IMR-90 (cell line): Measurements from ENCODE around the gene RGMB. TPM values are rescaled to one million over a fixed set of nuclear protein-coding genes. Genes with fewer than 3 reads are reported as not detected.

ENCODE experiments used
- ATAC-seq: fragments of 200-7000 bp; cut with Tn5 transposase; 2 replicates; pipeline ENCODE4 v1.9.1; 2020; ENCODE audit warnings: low read depth, mild to moderate bottlenecking, moderate library complexity
- BruUV-seq: library from RNA; stranded (reverse); fragments of 400-500 nt; replicated peaks from 2 replicates; lab custom pipeline; 2021; lab: Mats Ljungman, UMichigan
- CTCF ChIA-PET: fragments of 300-600 bp; formaldehyde crosslinking; extraction: SDS; loops from one replicate; lab custom pipeline; 2021; ENCODE audit warnings: antibody characterized with exemption; lab: Yijun Ruan, JAX
- POLR2A ChIA-PET: fragments of 300-600 bp; sonication (Branson Sonifier 250); formaldehyde crosslinking; loops from one replicate; lab custom pipeline; 2022; ENCODE audit warnings: antibody characterized with exemption; ENCODE audit not compliant: unreplicated experiment; lab: Charles Lee
- DNase-seq: peaks from one replicate; pipeline ENCODE4 v3.0.0; 2013
- H2AFZ ChIP-seq: replicated peaks from 2 replicates; pipeline ENCODE3; 2013; ENCODE audit warnings: low read length, mild to moderate bottlenecking; ENCODE audit not compliant: poor library complexity
- H2AK5ac ChIP-seq: 2 replicates; pipeline ENCODE4 v1.6.1; 2013; ENCODE audit warnings: low read depth, low read length, inconsistent platforms
- H2AK9ac ChIP-seq: replicated peaks from 2 replicates; pipeline ENCODE3; 2013; ENCODE audit warnings: mild to moderate bottlenecking, low read depth, low read length, moderate library complexity; ENCODE audit not compliant: poor library complexity
- H2BK120ac ChIP-seq: 2 replicates; pipeline ENCODE4 v1.6.1; 2013; ENCODE audit warnings: low read depth, low read length, inconsistent platforms
- H2BK15ac ChIP-seq: 3 replicates; pipeline ENCODE4 v1.6.1; 2013; ENCODE audit warnings: low read depth, low read length, inconsistent platforms
- H2BK20ac ChIP-seq: 2 replicates; pipeline ENCODE4 v1.6.1; 2013; ENCODE audit warnings: low read depth, mild to moderate bottlenecking, inconsistent platforms, low read length, moderate library complexity
- H2BK5ac ChIP-seq: 2 replicates; pipeline ENCODE4 v1.6.1; 2013; ENCODE audit warnings: mild to moderate bottlenecking, low read depth, low read length, inconsistent platforms; ENCODE audit not compliant: poor library complexity, severe bottlenecking
- H3K14ac ChIP-seq: replicated peaks from 2 replicates; pipeline ENCODE4 v1.6.1; 2013; ENCODE audit warnings: low read depth, low read length, inconsistent platforms
- H3K18ac ChIP-seq: 2 replicates; pipeline ENCODE4 v1.6.1; 2013; ENCODE audit warnings: low read depth, low read length, control low read depth
- H3K23ac ChIP-seq: 2 replicates; pipeline ENCODE4 v1.6.1; 2013; ENCODE audit warnings: low read depth, low read length, inconsistent platforms
- H3K27ac ChIP-seq: 2 replicates; pipeline ENCODE4 v1.5.1; 2013; ENCODE audit warnings: mild to moderate bottlenecking, control low read depth, low read length; ENCODE audit not compliant: insufficient read depth
- H3K27me3 ChIP-seq: 2 replicates; pipeline ENCODE4 v1.6.1; 2013; ENCODE audit warnings: low read length; ENCODE audit not compliant: control insufficient read depth, insufficient read depth
- H3K36me3 ChIP-seq: 2 replicates; pipeline ENCODE4 v1.6.1; 2013; ENCODE audit warnings: low read length, mixed read lengths; ENCODE audit not compliant: control insufficient read depth, insufficient read depth
- H3K4ac ChIP-seq: 2 replicates; pipeline ENCODE4 v1.6.1; 2013; ENCODE audit warnings: low read depth, low read length, inconsistent platforms
- H3K4me1 ChIP-seq: 2 replicates; pipeline ENCODE4 v1.6.1; 2013; ENCODE audit warnings: low read length, mixed read lengths; ENCODE audit not compliant: control insufficient read depth, insufficient read depth
- H3K4me2 ChIP-seq: 2 replicates; pipeline ENCODE4 v1.6.1; 2013; ENCODE audit warnings: low read depth, mild to moderate bottlenecking, control low read depth, low read length, moderate library complexity
- H3K4me3 ChIP-seq: 2 replicates; pipeline ENCODE4 v1.5.1; 2013; ENCODE audit warnings: low read depth, mild to moderate bottlenecking, control low read depth, low read length, moderate library complexity; ENCODE audit not compliant: insufficient read depth
- H3K56ac ChIP-seq: 2 replicates; pipeline ENCODE4 v1.6.1; 2013; ENCODE audit warnings: low read length, inconsistent platforms; ENCODE audit not compliant: insufficient read depth; ENCODE audit errors: extremely low read depth
- H3K79me1 ChIP-seq, 2 experiments: 2 replicates each; pipeline ENCODE4 v1.6.1; 2013; ENCODE audit warnings: low read length in 2 of 2, inconsistent platforms in 1 of 2, low read depth in 1 of 2
- H3K9ac ChIP-seq: 2 replicates; pipeline ENCODE4 v1.6.1; 2013; ENCODE audit warnings: low read depth, low read length, control low read depth
- H3K9me1 ChIP-seq: 2 replicates; pipeline ENCODE4 v1.6.1; 2013; ENCODE audit warnings: low read length, inconsistent platforms; ENCODE audit not compliant: insufficient read depth
- H3K9me3 ChIP-seq: 2 replicates; pipeline ENCODE4 v1.6.1; 2013; ENCODE audit warnings: low read length; ENCODE audit not compliant: control insufficient read depth, insufficient read depth
- H4K20me1 ChIP-seq: 2 replicates; pipeline ENCODE4 v1.6.1; 2013; ENCODE audit warnings: low read length, inconsistent platforms; ENCODE audit not compliant: insufficient read depth
- H4K5ac ChIP-seq: 2 replicates; pipeline ENCODE4 v1.6.1; 2013; ENCODE audit warnings: mild to moderate bottlenecking, low read depth, low read length, control low read depth
- H4K8ac ChIP-seq, 2 experiments: 2 replicates each; pipeline ENCODE4 v1.6.1; 2013; ENCODE audit warnings: low read depth in 2 of 2, low read length in 2 of 2, control low read depth in 1 of 2, inconsistent platforms in 1 of 2
- H4K91ac ChIP-seq: 2 replicates; pipeline ENCODE4 v1.6.1; 2013; ENCODE audit warnings: low read depth, low read length, inconsistent platforms; ENCODE audit not compliant: insufficient read depth
- ELK1 ChIP-seq: fragments of 150-350 bp; IDR thresholded peaks from 2 replicates; pipeline ENCODE4 v1.6.1; 2016; ENCODE audit warnings: low read depth, mild to moderate bottlenecking, low read length, moderate library complexity, borderline replicate concordance
- FOS ChIP-seq: fragments of 150-350 bp; IDR thresholded peaks from 2 replicates; pipeline ENCODE4 v1.6.1; 2016; ENCODE audit warnings: low read depth, low read length
- NFE2L2 ChIP-seq: fragments of 150-350 bp; IDR thresholded peaks from 2 replicates; pipeline ENCODE4 v1.6.1; 2016; ENCODE audit warnings: low read depth, mild to moderate bottlenecking, low read length
- POLR2A ChIP-seq: IDR thresholded peaks from 2 replicates; pipeline ENCODE4 v1.6.1; 2012; ENCODE audit warnings: mild to moderate bottlenecking, low read depth, low read length
- RAD21 ChIP-seq: IDR thresholded peaks from 2 replicates; pipeline ENCODE4 v1.6.1; 2012; ENCODE audit warnings: low read length, improper control_type of control experiment
- WGBS, 2 experiments: methylation state at CpG; one replicate each; pipeline versions ENCODE4 v1.1.5 to v1.1.7; 2013; ENCODE audit warnings: missing lambda C conversion rate in 2 of 2; ENCODE audit not compliant: insufficient read length in 1 of 2; ENCODE audit errors: extremely low coverage in 2 of 2; 5-methylcytosine and 5-hydroxymethylcytosine counted together
- dilution Hi-C: fragments of 300-500 bp; cut with HindIII; formaldehyde crosslinking; loops from one replicate; pipeline ENCODE4 v1.14.3; 2018; ENCODE audit warnings: low sequenced_read_pairs; ENCODE audit not compliant: unreplicated experiment
- in situ Hi-C: fragments of 300-500 bp; cut with MboI; formaldehyde crosslinking; loops from 3 replicates; pipeline ENCODE4 v1.14.3; 2019; ENCODE audit warnings: low sequenced_read_pairs, inconsistent platforms, mixed read lengths
- intact Hi-C: fragments of 100-400 bp; cut with micrococcal nuclease; formaldehyde crosslinking; loops from 2 replicates; pipeline ENCODE4 v1.10.0; 2022
- polyA plus RNA-seq, 3 experiments: library from polyadenylated mRNA; depleted of rRNA; stranded (reverse); fragments of >200 nt; gene quantifications; 2 replicates each; pipeline ENCODE4 v1.2.3, GENCODE V29; 2012; ENCODE audit warnings: low replicate concordance in 1 of 3
- total RNA-seq: library from RNA; depleted of rRNA; stranded (reverse); fragments of >200 nt; gene quantifications from 2 replicates; pipeline ENCODE4 v1.2.3, GENCODE V29; 2012

RGMB gene
- total and polyA plus RNA-seq, 2 of the 4 experiments (the other 2 are of a cell fraction): 74.4 to 129 TPM

GRCh38 chr5:98789029-98789428 is 15.6 kb downstream of the RGMB start:
- intact Hi-C loops: no loop called here
- no peak overlapping the region for H4K91ac ChIP-seq
- POLR2A ChIA-PET: no interaction called here
- no peak overlapping the region for H3K14ac ChIP-seq
- no peak overlapping the region for H3K4me2 ChIP-seq
- no peaks in the 10 kb centered on the region for H3K9me3 ChIP-seq
- no peak overlapping the region for H3K23ac ChIP-seq
- no peaks in the 10 kb centered on the region for H3K27me3 ChIP-seq
- H3K18ac ChIP-seq: no peak overlapping the region
- peaks cover 18% of the 10 kb centered on the region for H3K9me1 ChIP-seq
- H3K9ac ChIP-seq: no peak overlapping the region
- ATAC-seq: no peak
- H2AFZ ChIP-seq: no peak overlapping the region
- in situ Hi-C loops: loop anchor here (25.0 kb wide), 1 partner anchor 1252 kb away; no protein-coding TSS in a partner anchor
- H3K4ac ChIP-seq: no peak overlapping the region
- H4K20me1 ChIP-seq: peaks cover 97% of the 10 kb centered on the region
- DNase-seq: no peak
- no peak overlapping the region for H3K4me3 ChIP-seq
- no peak overlapping the region for H2BK5ac ChIP-seq
- H2BK15ac ChIP-seq: no peak overlapping the region
- WGBS, 2 experiments: 100% methylated on average over 1 of the region's 3 CpGs; no CpG with 5 or more reads in 1 of the 2 experiments
- no peak overlapping the region for H2BK20ac ChIP-seq
- H4K5ac ChIP-seq: no peak overlapping the region
- H2AK5ac ChIP-seq: no peak overlapping the region
- CTCF ChIA-PET: no interaction called here
- no peak overlapping the region for H3K56ac ChIP-seq
- H3K27ac ChIP-seq: no peak overlapping the region
- peaks cover 6 to 58% of the 10 kb centered on the region in 2 experiments for H3K79me1 ChIP-seq
- no peak overlapping the region for H4K8ac ChIP-seq
- peaks cover 24% of the 10 kb centered on the region for H3K36me3 ChIP-seq
- dilution Hi-C loops: no loop called here
- TF ChIP-seq POLR2A: no peak; the same call in 1 of the 2 replicates
- TF ChIP-seq FOS: no peak
- no peak for TF ChIP-seq NFE2L2
- no peak for TF ChIP-seq RAD21
- no peak for TF ChIP-seq ELK1
- no peak overlapping the region for H2AK9ac ChIP-seq
- H3K4me1 ChIP-seq: peaks cover 13% of the 10 kb centered on the region
- BruUV-seq: no TSS peak
- H2BK120ac ChIP-seq: no peak overlapping the region
